Activated naive CD4-positive, alpha-beta T cell treated with anti-CD3 and anti-CD28 coated beads, Interleukin-2, amount 10 ng/mL, durations not matched to agents 7 days and 5 days (primary cell): ENCODE results near the gene MTHFR.

Source experiments
- CTCF ChIA-PET: fragments of 350-600 bp; sonication (Branson Sonifier 250); formaldehyde crosslinking; loops from one replicate; lab custom pipeline; 2021; ENCODE audit warnings: antibody characterized with exemption; lab: Charles Lee
- DNase-seq: peaks from one replicate; pipeline ENCODE4 v3.0.0-alpha.2; 2020
- H3K27ac Mint-ChIP-seq: one replicate; pipeline ENCODE4 v1.8.0; 2021; ENCODE audit warnings: mild to moderate bottlenecking, moderate library complexity, mixed read lengths
- H3K27me3 Mint-ChIP-seq: one replicate; pipeline ENCODE4 v1.8.0; 2021; ENCODE audit warnings: mild to moderate bottlenecking, mixed read lengths
- H3K36me3 Mint-ChIP-seq: one replicate; pipeline ENCODE4 v1.8.0; 2021; ENCODE audit warnings: mixed read lengths
- H3K4me1 Mint-ChIP-seq: one replicate; pipeline ENCODE4 v1.8.0; 2021; ENCODE audit warnings: mixed read lengths
- H3K4me3 Mint-ChIP-seq: one replicate; pipeline ENCODE4 v1.8.0; 2021; ENCODE audit warnings: mild to moderate bottlenecking, moderate library complexity, mixed read lengths
- H3K9me3 Mint-ChIP-seq: one replicate; pipeline ENCODE4 v1.8.0; 2021; ENCODE audit warnings: mixed read lengths

The MTHFR gene

GRCh38 chr1:11740258-11741192 is 65.2 kb downstream of the MTHFR start:
- H3K36me3 Mint-ChIP-seq = peaks cover 23% of the 10 kb centered on the region
- peak overlapping the region; percentile 49 for H3K4me3 Mint-ChIP-seq
- H3K27me3 Mint-ChIP-seq = peaks cover 45% of the 10 kb centered on the region
- H3K27ac Mint-ChIP-seq = no peak overlapping the region
- CTCF ChIA-PET = interaction anchor here (0.8 to 1.8 kb wide), 3 partner anchors 10 to 76 kb away, joined by 3 to 6 read pairs (median 4); partner anchors contain the start of gene FBXO6
- H3K4me1 Mint-ChIP-seq = peaks cover 74% of the 10 kb centered on the region
- H3K9me3 Mint-ChIP-seq = no peaks in the 10 kb centered on the region
- peak; percentile 60 for DNase-seq

GRCh38 chr1:11738783-11739182 is 67.0 kb downstream of the MTHFR start:
- Mint-ChIP-seq H3K9me3 (no peaks in the 10 kb centered on the region), H3K36me3 (peaks cover 19% of the 10 kb centered on the region), H3K27ac (no peak overlapping the region), H3K27me3 (peaks cover 40% of the 10 kb centered on the region), H3K4me1 (peaks cover 77% of the 10 kb centered on the region), H3K4me3 (no peak overlapping the region)
- CTCF ChIA-PET = interaction anchor here (1.2 kb wide), 1 partner anchor 8 kb away, joined by 4 read pairs; no protein-coding TSS in a partner anchor
- DNase-seq = no peak

GRCh38 chr1:11738096-11738495 is 67.7 kb downstream of the MTHFR start:
- Mint-ChIP-seq H3K27ac (no peak overlapping the region), H3K36me3 (peaks cover 19% of the 10 kb centered on the region), H3K27me3 (peaks cover 40% of the 10 kb centered on the region), H3K9me3 (no peaks in the 10 kb centered on the region), H3K4me1 (peaks cover 78% of the 10 kb centered on the region), H3K4me3 (peak overlapping the region; percentile 16)
- no peak for DNase-seq
- CTCF ChIA-PET = interaction anchor here (1.1 to 2.8 kb wide), 3 partner anchors 11 to 88 kb away, joined by 4 to 12 read pairs (median 5); no protein-coding TSS in a partner anchor

GRCh38 chr1:11736746-11737639 is 68.8 kb downstream of the MTHFR start:
- DNase-seq = peak; percentile 52
- Mint-ChIP-seq H3K27me3 (peaks cover 29% of the 10 kb centered on the region), H3K9me3 (no peaks in the 10 kb centered on the region), H3K4me1 (peaks cover 78% of the 10 kb centered on the region), H3K27ac (no peak overlapping the region), H3K4me3 (peak overlapping the region; percentile 95), H3K36me3 (peaks cover 11% of the 10 kb centered on the region)
- CTCF ChIA-PET = interaction anchor here (0.9 to 2.8 kb wide), 6 partner anchors 10 to 87 kb away, joined by 3 to 12 read pairs (median 4); partner anchors contain the start of gene FBXO6

- H3K36me3 Mint-ChIP-seq = peaks cover 11% of the 10 kb centered on the region
- CTCF ChIA-PET = interaction anchor here (0.6 to 2.8 kb wide), 6 partner anchors 9 to 86 kb away, joined by 3 to 12 read pairs (median 4); partner anchors contain the start of gene FBXO6
- peak within 1 kb of the TSS; percentile 95 for H3K4me3 Mint-ChIP-seq
- H3K27ac Mint-ChIP-seq = peak within 1 kb of the TSS; percentile 88
- H3K4me1 Mint-ChIP-seq = peaks cover 78% of the 10 kb centered on the region
- peak; percentile 94 for DNase-seq
- peaks cover 25% of the 10 kb centered on the region for H3K27me3 Mint-ChIP-seq
- no peaks in the 10 kb centered on the region for H3K9me3 Mint-ChIP-seq
Measured at GRCh38 chr1:11735854-11736745, 69.7 kb downstream of the MTHFR start, which contains the start of gene AGTRAP. TSS of gene AGTRAP (plus strand) at chr1:11736136. CDS start at chr1:11736209, 73 bp downstream.
